ENCODE data around the gene TMEM30A. TPM values are rescaled to one million over a fixed set of nuclear protein-coding genes. Genes with fewer than 3 reads are reported as not detected.

Gene TMEM30A
- total RNA-seq, 4 donors from 2014 or later = 62.4 to 101 (median 76.9) TPM

DNA sequence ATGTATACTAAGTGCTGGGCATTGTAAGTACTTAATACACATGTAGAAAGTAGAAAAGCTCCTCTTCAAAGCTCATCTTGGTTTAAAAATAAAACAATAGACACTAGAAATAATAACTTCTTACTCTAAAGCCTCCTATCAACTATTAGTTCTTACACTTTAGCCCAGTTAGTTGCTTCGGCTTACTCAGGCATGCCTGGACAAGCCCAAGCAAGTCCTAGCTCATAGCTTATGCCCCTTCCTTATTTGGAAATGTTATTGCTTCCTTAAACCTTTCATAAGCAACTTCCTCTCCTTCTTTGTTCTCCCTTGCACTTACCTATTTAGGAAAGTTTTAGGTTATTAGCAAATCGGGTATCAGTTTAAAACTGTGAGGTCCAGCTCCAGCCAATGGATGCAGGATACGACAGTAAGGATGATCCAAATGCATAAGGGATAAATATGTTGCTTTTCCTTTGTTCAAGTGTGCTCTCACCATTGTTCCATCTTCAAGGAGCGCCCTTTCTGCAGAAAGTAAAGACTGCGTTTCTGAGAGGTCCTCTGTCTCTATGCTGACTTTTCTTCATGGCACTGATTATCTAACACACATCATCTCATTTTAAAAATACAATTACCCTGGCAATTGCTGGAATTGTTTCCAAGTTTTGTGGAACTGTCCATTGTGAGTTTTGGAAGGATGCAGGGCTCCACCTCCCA lies 12.3 kb downstream of the TMEM30A start:
- Histone ChIP-seq H3K4me1 (peaks cover 0 to 60% (median 11%) of the 10 kb centered on the region in 4 donors), H3K27me3 (no peaks in the 10 kb centered on the region), H3K36me3 (peaks cover 0 to 4% (median 3%) of the 10 kb centered on the region in 3 donors), H3K4me3 (no peak overlapping the region), H3K27ac (peak overlapping the region in 2 of 4 donors; percentile 23 to 38), H3K9me3 (no peaks in the 10 kb centered on the region)
- 89 to 93% methylated on average over 5 of the region's 5 CpGs for WGBS, 2 donors
- TF ChIP-seq, protein P1, sequence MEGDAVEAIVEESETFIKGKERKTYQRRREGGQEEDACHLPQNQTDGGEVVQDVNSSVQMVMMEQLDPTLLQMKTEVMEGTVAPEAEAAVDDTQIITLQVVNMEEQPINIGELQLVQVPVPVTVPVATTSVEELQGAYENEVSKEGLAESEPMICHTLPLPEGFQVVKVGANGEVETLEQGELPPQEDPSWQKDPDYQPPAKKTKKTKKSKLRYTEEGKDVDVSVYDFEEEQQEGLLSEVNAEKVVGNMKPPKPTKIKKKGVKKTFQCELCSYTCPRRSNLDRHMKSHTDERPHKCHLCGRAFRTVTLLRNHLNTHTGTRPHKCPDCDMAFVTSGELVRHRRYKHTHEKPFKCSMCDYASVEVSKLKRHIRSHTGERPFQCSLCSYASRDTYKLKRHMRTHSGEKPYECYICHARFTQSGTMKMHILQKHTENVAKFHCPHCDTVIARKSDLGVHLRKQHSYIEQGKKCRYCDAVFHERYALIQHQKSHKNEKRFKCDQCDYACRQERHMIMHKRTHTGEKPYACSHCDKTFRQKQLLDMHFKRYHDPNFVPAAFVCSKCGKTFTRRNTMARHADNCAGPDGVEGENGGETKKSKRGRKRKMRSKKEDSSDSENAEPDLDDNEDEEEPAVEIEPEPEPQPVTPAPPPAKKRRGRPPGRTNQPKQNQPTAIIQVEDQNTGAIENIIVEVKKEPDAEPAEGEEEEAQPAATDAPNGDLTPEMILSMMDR (IDR thresholded peaks at IDR 0.05) = no peak
- no peak for TF ChIP-seq POLR2A (IDR thresholded peaks at IDR 0.05)
- no peak for TF ChIP-seq EP300 (IDR thresholded peaks at IDR 0.05)
- DNase-seq (ENCODE audit: low spot score in 2 of 2) = no peak

DNA sequence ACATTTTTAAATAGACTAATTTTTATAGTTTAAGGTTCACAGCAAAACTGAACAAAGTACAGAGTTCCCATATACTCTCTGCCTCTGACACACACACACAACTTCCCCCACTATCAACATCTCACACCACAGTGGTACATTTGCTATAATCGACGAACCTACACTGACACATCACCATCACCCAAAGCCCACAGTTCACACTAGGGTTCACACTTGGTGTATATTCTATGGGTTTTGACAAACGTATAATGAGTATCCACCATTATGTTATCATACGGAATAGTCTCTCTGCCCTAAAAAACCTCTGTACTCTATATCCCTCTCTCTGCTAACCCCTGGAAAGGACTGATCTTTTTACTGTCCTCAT lies 15.6 kb downstream of the TMEM30A start:
- H3K9me3 ChIP-seq = no peaks in the 10 kb centered on the region
- WGBS, 2 donors = 89 to 91% methylated on average over 4 of the region's 4 CpGs
- H3K36me3 ChIP-seq = peaks cover 0 to 14% (median 5%) of the 10 kb centered on the region in 3 donors
- no peak for TF ChIP-seq POLR2A (IDR thresholded peaks at IDR 0.05)
- no peak for TF ChIP-seq EP300 (IDR thresholded peaks at IDR 0.05)
- TF ChIP-seq, protein P1 (IDR thresholded peaks at IDR 0.05) = no peak
- no peak overlapping the region for H3K4me3 ChIP-seq
- H3K27me3 ChIP-seq = no peaks in the 10 kb centered on the region
- DNase-seq (ENCODE audit: low spot score in 2 of 2) = no peak
- H3K4me1 ChIP-seq = peaks cover 0 to 47% (median 9%) of the 10 kb centered on the region in 4 donors
- H3K27ac ChIP-seq = no peak overlapping the region

DNA sequence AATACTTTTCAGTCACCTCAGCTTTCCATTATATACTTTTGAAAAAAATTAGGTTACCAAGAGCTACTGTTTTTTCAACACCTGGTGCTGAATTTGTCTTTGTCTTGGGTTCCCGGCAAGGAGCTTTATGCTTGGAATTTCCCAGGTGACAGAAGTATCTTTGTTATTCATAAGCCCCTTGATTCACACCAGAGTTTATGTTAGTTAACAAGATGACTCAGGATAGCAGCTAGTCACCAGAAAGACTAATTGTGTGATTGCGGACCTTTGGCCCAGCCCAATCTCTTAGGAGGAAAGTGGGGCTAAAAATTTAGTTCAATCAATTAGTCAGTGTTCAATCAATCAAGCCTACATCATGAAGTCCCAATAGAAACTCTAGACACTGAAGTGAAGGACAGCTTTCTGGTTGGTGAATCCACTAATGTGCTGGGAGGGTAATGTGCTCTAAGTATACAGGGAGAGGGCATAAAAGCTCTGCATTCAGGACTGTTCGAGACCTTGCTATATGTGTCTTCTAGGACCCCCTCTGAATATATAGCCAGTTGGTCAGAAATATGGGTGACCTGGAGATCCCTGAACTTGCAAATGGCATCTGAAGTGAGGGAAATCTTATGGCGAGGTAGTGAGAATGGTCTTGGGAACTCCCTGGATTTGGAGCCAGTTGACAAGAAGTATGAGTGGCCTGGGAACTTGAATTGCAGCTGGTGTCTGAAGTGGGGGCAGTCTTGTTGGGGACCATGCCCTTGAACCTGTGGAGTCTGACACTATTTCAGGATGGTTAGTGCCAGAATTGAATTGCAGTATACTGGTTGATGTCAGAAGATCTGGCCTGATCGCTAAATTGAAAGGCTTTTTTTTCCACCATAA lies 16.2 kb downstream of the TMEM30A start:
- WGBS, 2 donors = 71 to 81% methylated on average over 5 of the region's 5 CpGs
- peak overlapping the region in 2 of 4 donors; percentile 6 to 30 for H3K27ac ChIP-seq

DNA sequence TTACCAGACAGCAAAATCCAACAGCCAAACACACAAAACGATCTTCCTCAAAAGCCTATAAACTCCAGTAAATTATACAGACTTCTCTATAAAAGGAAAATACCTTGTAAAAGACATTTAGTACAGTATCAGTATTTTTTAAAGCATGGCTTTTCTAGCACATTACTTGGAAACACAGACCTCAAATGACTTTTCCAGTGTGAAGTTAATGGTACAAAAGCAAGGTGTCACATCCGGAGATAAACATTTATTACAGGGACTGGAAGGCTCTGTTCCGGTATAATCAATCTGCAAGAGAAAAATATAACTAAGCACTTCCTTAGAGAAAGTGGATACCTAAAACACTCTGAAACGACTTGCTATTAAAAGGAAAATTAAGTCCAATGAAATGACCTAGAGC lies 17.1 kb downstream of the TMEM30A start:
- DNase-seq (ENCODE audit: low spot score in 2 of 2) = no peak
- 33 to 50% methylated on average over 4 of the region's 4 CpGs for WGBS, 2 donors
- H3K4me1 ChIP-seq = peaks cover 0 to 46% (median 9%) of the 10 kb centered on the region in 4 donors
- peaks cover 0 to 26% (median 4%) of the 10 kb centered on the region in 3 donors for H3K36me3 ChIP-seq
- no peaks in the 10 kb centered on the region for H3K27me3 ChIP-seq
- no peaks in the 10 kb centered on the region for H3K9me3 ChIP-seq
- TF ChIP-seq POLR2A (IDR thresholded peaks at IDR 0.05) (no peak), EP300 (IDR thresholded peaks at IDR 0.05) (no peak)
- TF ChIP-seq, protein P1 (IDR thresholded peaks at IDR 0.05) = no peak
- H3K4me3 ChIP-seq = no peak overlapping the region
- peak overlapping the region in 2 of 4 donors; percentile 6 to 30 for H3K27ac ChIP-seq

More for the DNA sequence above, 16.2 kb downstream of the TMEM30A start:
- H3K9me3 ChIP-seq = no peaks in the 10 kb centered on the region
- TF ChIP-seq POLR2A (IDR thresholded peaks at IDR 0.05) (no peak), EP300 (IDR thresholded peaks at IDR 0.05) (no peak)
- TF ChIP-seq, protein P1 (IDR thresholded peaks at IDR 0.05) = no peak
- peaks cover 0 to 19% (median 4%) of the 10 kb centered on the region in 3 donors for H3K36me3 ChIP-seq
- H3K27me3 ChIP-seq = no peaks in the 10 kb centered on the region
- peaks cover 0 to 47% (median 9%) of the 10 kb centered on the region in 4 donors for H3K4me1 ChIP-seq
- no peak for DNase-seq (ENCODE audit: low spot score in 2 of 2)
- H3K4me3 ChIP-seq = no peak overlapping the region

All from tibial nerve (tissue), 4 donors.